Epithelial cell of esophagus (primary cell): Measurements from ENCODE around the gene IL3.
A peak's percentile ranks its signal among the peaks of the same experiment; 100 is the strongest.

Experiments
- DNase-seq: peaks from one replicate; pipeline ENCODE4 v3.0.0; 2010; ENCODE audit warnings: low read depth
- H3K4me3 ChIP-seq: 2 replicates; pipeline ENCODE4 v1.5.1; 2011; ENCODE audit warnings: mild to moderate bottlenecking, low read length, control low read depth
- CTCF ChIP-seq: IDR thresholded peaks from 2 replicates; pipeline ENCODE4 v1.5.1; 2011; ENCODE audit warnings: low read depth, mild to moderate bottlenecking, low read length, control low read depth, inconsistent platforms; ENCODE audit not compliant: insufficient read depth; ENCODE audit errors: missing control alignments

IL3 gene

GRCh38 chr5:132072528-132072927 is 12.1 kb downstream of the IL3 start:
- H3K4me3 ChIP-seq, result no peak overlapping the region
- no peak for DNase-seq
- TF ChIP-seq CTCF, result no peak

- peak; percentile 80 for DNase-seq
- no peak within 1 kb of the TSS for H3K4me3 ChIP-seq
- no peak for TF ChIP-seq CTCF
These were observed 13.0 kb downstream of the IL3 start, which contains the start of gene CSF2 for GRCh38 chr5:132073231-132074013. TSS of gene CSF2 (plus strand) at chr5:132073789. CDS start at chr5:132073824, 35 bp downstream.

- no peak overlapping the region for H3K4me3 ChIP-seq
- no peak for TF ChIP-seq CTCF
- DNase-seq, result peak; percentile 64
These were observed 13.8 kb downstream of the IL3 start for GRCh38 chr5:132074091-132074771.

GRCh38 chr5:132074772-132075718 is 14.6 kb downstream of the IL3 start:
- peak; percentile 19 for DNase-seq
- H3K4me3 ChIP-seq, result no peak overlapping the region

GRCh38 chr5:132075719-132076077 is 15.2 kb downstream of the IL3 start:
- no peak for TF ChIP-seq CTCF
- no peak overlapping the region for H3K4me3 ChIP-seq
- DNase-seq, result no peak

More at GRCh38 chr5:132074772-132075718, 14.6 kb downstream of the IL3 start:
- TF ChIP-seq CTCF, result no peak

GRCh38 chr5:132076202-132076830 is 15.9 kb downstream of the IL3 start:
- no peak overlapping the region for H3K4me3 ChIP-seq
- TF ChIP-seq CTCF, result no peak
- no peak for DNase-seq
